GM23338 (cell line): Measurements from ENCODE around the gene APH1A.

ENCODE experiments used
- CREB1 ChIP-seq: fragments of 250-450 bp; sonication (Bioruptor Pico); IDR thresholded peaks from 2 replicates; pipeline ENCODE4 v1.5.0; 2020; ENCODE audit warnings: low read depth, mild to moderate bottlenecking, moderate library complexity
- EZH2 ChIP-seq: fragments of 200-600 bp; sonication (generic); IDR thresholded peaks from one replicate; pipeline ENCODE4 v1.8.0; 2017; ENCODE audit warnings: antibody characterized with exemption, mild to moderate bottlenecking, low read depth; ENCODE audit not compliant: unreplicated experiment
- EZH2phosphoT487 ChIP-seq: fragments of 200-600 bp; sonication (generic); IDR thresholded peaks from one replicate; pipeline ENCODE4 v1.8.1; 2018; ENCODE audit warnings: antibody characterized with exemption; ENCODE audit not compliant: unreplicated experiment
- JUNB ChIP-seq: IDR thresholded peaks from one replicate; pipeline ENCODE4 v1.6.1; 2016; ENCODE audit warnings: antibody characterized with exemption; ENCODE audit not compliant: unreplicated experiment
- POLR2AphosphoS5 ChIP-seq: IDR thresholded peaks from 2 replicates; pipeline ENCODE4 v1.6.1; 2016; ENCODE audit warnings: antibody characterized with exemption, low read depth
- STAT1 ChIP-seq: IDR thresholded peaks from one replicate; pipeline ENCODE4 v1.6.1; 2016; ENCODE audit warnings: antibody characterized with exemption; ENCODE audit not compliant: unreplicated experiment
- ZNF114 ChIP-seq: fragments of 250-450 bp; sonication (Bioruptor Pico); IDR thresholded peaks from 2 replicates; pipeline ENCODE4 v1.5.0; 2020; ENCODE audit warnings: mild to moderate bottlenecking, moderate library complexity
- ZNF331 ChIP-seq: fragments of 250-450 bp; sonication (Bioruptor Pico); IDR thresholded peaks from 2 replicates; pipeline ENCODE4 v1.5.0; 2020; ENCODE audit warnings: low read depth, mild to moderate bottlenecking, moderate library complexity
- TF ChIP-seq, protein P1 (sequence below), 2 experiments: fragments of 200-600 bp in 1 of 2; sonication (generic) in 1 of 2; conservative IDR thresholded peaks; 2 replicates each; pipeline versions ENCODE4 v1.5.1 to v1.6.1; 2016 to 2017; ENCODE audit warnings: antibody characterized with exemption in 2 of 2, low read depth in 2 of 2, mild to moderate bottlenecking in 2 of 2, moderate library complexity in 1 of 2
- TF ChIP-seq, protein P2 (sequence below): IDR thresholded peaks from one replicate; pipeline ENCODE4 v1.6.1; 2018; ENCODE audit warnings: antibody characterized with exemption; ENCODE audit not compliant: unreplicated experiment
- TF ChIP-seq, protein P3 (sequence below): IDR thresholded peaks from 2 replicates; pipeline ENCODE4 v1.6.1; 2016; ENCODE audit warnings: antibody characterized with exemption
- TF ChIP-seq, protein P4 (sequence below): fragments of 250-450 bp; sonication (Bioruptor Pico); IDR thresholded peaks from 2 replicates; pipeline ENCODE4 v1.5.0; 2020; ENCODE audit warnings: mild to moderate bottlenecking, moderate library complexity

DNA sequence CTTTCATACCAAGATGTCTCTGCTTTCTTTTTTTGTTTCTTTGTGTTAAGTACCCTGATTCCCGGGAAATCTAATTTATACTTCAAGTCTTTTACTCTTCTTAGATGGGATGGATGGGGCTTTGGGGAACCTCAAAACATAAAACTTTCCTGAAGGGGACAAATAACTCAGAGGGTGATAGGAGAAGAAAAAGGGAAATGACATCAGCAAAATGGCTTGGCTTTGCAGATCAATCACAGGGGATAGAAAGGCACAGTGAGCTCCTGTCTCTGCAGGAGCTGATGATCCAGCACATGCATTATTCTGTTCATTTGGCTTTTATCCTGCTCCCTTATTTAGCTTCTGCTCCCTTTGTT, 12.6 kb downstream of the APH1A start:
- TF ChIP-seq, protein P1, sequence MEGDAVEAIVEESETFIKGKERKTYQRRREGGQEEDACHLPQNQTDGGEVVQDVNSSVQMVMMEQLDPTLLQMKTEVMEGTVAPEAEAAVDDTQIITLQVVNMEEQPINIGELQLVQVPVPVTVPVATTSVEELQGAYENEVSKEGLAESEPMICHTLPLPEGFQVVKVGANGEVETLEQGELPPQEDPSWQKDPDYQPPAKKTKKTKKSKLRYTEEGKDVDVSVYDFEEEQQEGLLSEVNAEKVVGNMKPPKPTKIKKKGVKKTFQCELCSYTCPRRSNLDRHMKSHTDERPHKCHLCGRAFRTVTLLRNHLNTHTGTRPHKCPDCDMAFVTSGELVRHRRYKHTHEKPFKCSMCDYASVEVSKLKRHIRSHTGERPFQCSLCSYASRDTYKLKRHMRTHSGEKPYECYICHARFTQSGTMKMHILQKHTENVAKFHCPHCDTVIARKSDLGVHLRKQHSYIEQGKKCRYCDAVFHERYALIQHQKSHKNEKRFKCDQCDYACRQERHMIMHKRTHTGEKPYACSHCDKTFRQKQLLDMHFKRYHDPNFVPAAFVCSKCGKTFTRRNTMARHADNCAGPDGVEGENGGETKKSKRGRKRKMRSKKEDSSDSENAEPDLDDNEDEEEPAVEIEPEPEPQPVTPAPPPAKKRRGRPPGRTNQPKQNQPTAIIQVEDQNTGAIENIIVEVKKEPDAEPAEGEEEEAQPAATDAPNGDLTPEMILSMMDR (conservative IDR thresholded peaks at IDR 0.05; ENCODE audit: low read depth in 2 of 2) = no peak
- TF ChIP-seq EZH2 (no peak), POLR2AphosphoS5 (no peak), CREB1 (CRISPR knock-in tag) (0 out of 2 replicates have a peak, but pooled peaks have one; percentile 8), JUNB (no peak), ZNF114 (CRISPR knock-in tag) (no peak), EZH2phosphoT487 (no peak), STAT1 (no peak), ZNF331 (no peak)
- TF ChIP-seq, protein P2, sequence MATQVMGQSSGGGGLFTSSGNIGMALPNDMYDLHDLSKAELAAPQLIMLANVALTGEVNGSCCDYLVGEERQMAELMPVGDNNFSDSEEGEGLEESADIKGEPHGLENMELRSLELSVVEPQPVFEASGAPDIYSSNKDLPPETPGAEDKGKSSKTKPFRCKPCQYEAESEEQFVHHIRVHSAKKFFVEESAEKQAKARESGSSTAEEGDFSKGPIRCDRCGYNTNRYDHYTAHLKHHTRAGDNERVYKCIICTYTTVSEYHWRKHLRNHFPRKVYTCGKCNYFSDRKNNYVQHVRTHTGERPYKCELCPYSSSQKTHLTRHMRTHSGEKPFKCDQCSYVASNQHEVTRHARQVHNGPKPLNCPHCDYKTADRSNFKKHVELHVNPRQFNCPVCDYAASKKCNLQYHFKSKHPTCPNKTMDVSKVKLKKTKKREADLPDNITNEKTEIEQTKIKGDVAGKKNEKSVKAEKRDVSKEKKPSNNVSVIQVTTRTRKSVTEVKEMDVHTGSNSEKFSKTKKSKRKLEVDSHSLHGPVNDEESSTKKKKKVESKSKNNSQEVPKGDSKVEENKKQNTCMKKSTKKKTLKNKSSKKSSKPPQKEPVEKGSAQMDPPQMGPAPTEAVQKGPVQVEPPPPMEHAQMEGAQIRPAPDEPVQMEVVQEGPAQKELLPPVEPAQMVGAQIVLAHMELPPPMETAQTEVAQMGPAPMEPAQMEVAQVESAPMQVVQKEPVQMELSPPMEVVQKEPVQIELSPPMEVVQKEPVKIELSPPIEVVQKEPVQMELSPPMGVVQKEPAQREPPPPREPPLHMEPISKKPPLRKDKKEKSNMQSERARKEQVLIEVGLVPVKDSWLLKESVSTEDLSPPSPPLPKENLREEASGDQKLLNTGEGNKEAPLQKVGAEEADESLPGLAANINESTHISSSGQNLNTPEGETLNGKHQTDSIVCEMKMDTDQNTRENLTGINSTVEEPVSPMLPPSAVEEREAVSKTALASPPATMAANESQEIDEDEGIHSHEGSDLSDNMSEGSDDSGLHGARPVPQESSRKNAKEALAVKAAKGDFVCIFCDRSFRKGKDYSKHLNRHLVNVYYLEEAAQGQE = no peak
- TF ChIP-seq, protein P3, sequence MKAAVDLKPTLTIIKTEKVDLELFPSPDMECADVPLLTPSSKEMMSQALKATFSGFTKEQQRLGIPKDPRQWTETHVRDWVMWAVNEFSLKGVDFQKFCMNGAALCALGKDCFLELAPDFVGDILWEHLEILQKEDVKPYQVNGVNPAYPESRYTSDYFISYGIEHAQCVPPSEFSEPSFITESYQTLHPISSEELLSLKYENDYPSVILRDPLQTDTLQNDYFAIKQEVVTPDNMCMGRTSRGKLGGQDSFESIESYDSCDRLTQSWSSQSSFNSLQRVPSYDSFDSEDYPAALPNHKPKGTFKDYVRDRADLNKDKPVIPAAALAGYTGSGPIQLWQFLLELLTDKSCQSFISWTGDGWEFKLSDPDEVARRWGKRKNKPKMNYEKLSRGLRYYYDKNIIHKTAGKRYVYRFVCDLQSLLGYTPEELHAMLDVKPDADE = no peak
- TF ChIP-seq, protein P4, sequence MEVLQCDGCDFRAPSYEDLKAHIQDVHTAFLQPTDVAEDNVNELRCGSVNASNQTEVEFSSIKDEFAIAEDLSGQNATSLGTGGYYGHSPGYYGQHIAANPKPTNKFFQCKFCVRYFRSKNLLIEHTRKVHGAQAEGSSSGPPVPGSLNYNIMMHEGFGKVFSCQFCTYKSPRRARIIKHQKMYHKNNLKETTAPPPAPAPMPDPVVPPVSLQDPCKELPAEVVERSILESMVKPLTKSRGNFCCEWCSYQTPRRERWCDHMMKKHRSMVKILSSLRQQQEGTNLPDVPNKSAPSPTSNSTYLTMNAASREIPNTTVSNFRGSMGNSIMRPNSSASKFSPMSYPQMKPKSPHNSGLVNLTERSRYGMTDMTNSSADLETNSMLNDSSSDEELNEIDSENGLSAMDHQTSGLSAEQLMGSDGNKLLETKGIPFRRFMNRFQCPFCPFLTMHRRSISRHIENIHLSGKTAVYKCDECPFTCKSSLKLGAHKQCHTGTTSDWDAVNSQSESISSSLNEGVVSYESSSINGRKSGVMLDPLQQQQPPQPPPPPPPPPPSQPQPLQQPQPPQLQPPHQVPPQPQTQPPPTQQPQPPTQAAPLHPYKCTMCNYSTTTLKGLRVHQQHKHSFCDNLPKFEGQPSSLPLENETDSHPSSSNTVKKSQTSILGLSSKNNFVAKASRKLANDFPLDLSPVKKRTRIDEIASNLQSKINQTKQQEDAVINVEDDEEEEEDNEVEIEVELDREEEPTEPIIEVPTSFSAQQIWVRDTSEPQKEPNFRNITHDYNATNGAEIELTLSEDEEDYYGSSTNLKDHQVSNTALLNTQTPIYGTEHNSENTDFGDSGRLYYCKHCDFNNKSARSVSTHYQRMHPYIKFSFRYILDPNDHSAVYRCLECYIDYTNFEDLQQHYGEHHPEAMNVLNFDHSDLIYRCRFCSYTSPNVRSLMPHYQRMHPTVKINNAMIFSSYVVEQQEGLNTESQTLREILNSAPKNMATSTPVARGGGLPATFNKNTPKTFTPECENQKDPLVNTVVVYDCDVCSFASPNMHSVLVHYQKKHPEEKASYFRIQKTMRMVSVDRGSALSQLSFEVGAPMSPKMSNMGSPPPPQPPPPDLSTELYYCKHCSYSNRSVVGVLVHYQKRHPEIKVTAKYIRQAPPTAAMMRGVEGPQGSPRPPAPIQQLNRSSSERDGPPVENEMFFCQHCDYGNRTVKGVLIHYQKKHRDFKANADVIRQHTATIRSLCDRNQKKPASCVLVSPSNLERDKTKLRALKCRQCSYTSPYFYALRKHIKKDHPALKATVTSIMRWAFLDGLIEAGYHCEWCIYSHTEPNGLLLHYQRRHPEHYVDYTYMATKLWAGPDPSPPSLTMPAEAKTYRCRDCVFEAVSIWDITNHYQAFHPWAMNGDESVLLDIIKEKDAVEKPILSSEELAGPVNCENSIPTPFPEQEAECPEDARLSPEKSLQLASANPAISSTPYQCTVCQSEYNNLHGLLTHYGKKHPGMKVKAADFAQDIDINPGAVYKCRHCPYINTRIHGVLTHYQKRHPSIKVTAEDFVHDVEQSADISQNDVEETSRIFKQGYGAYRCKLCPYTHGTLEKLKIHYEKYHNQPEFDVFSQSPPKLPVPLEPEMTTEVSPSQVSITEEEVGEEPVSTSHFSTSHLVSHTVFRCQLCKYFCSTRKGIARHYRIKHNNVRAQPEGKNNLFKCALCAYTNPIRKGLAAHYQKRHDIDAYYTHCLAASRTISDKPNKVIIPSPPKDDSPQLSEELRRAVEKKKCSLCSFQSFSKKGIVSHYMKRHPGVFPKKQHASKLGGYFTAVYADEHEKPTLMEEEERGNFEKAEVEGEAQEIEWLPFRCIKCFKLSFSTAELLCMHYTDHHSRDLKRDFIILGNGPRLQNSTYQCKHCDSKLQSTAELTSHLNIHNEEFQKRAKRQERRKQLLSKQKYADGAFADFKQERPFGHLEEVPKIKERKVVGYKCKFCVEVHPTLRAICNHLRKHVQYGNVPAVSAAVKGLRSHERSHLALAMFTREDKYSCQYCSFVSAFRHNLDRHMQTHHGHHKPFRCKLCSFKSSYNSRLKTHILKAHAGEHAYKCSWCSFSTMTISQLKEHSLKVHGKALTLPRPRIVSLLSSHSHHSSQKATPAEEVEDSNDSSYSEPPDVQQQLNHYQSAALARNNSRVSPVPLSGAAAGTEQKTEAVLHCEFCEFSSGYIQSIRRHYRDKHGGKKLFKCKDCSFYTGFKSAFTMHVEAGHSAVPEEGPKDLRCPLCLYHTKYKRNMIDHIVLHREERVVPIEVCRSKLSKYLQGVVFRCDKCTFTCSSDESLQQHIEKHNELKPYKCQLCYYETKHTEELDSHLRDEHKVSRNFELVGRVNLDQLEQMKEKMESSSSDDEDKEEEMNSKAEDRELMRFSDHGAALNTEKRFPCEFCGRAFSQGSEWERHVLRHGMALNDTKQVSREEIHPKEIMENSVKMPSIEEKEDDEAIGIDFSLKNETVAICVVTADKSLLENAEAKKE = 0 out of 2 replicates have a peak, but pooled peaks have one; percentile 2
